Hypothalamus (tissue), 51 donors: ENCODE data around the gene PLXDC1.

Source experiments
- DNase-seq, 51 donors: peaks; one replicate each; lab custom pipeline; 2025; lab: John Stamatoyannopoulos, UW

PLXDC1 gene

GRCh38 chr17:39151150-39151942, at the start of gene PLXDC1:
Gene PLXDC1, minus strand, starts transcription at chr17:39151637. Its CDS starts 200 bp downstream, at chr17:39151437.
- DNase-seq = peak in 2 of 51 donors; percentile 14 to 27

- no peak for DNase-seq
Measured at GRCh38 chr17:39200957-39201510, 49.6 kb upstream of the PLXDC1 start.

DNA sequence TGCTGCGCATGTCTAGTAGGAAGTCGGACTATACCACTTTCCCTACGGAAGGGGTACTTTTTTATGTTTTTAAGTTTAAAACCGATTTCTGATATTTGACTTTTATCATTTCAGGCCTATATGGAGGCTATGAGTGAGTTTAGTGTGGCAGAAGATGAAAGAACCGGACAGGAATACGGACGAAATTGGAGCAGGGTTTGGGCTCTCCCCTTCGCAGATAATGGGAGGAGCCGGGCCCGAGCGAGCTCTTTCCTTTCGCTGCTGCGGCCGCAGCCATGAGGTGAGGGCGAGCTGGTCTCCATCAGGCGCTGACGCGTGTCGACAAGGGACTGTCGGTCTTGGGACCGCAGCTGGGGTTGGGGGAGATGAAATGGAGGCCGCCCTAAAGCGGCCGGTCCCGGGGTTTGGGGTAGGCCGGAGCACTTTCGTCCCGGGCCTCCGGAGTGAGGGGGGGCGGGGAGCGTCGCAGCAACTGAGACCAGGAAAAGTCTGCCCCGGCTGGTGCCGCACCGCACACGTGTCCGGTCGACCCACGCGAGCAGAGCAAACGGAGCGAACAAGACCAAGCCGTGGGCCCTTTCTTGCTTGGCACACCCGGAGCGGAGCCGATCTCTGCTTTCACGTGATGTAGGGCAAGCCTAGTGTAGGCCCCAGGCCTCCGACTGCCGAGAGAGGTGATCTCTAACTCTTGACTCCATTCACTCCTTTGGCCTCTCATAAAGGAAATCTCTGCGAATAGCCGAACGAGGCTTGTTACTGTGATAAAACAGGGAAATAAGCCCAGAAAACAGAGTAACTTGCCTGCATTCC, 48.8 kb upstream of the PLXDC1 start, which contains the start of gene RPL19:
RPL19 (plus strand) TSS at position 214 of the 810 bp plus-strand sequence; CDS start at position 276, 62 bp downstream.
- DNase-seq = peak; percentile 39 to 99 (median 71)

DNA sequence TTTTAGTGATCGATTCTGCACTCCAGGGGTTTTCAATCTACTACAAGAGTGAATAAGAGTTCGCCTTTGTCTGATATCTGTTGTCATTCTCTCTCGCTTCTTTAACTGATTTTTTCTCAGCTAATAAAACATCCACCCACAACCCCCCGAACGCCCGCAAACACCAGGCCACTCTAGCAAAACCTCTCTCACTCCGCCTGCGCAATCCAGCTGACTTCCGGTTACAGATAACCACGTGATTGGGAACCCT, 48.3 kb upstream of the PLXDC1 start:
- peak in 46 of 51 donors; percentile 25 to 99 (median 79) for DNase-seq

- DNase-seq = no peak
Measured at GRCh38 chr17:39198186-39198566, 46.7 kb upstream of the PLXDC1 start.

- peak in 49 of 51 donors; percentile 17 to 82 (median 59) for DNase-seq
Measured at GRCh38 chr17:39197380-39198185, 46.1 kb upstream of the PLXDC1 start, which contains the start of gene CACNB1. Gene CACNB1, minus strand, starts transcription at chr17:39197669. Its CDS starts 174 bp downstream, at chr17:39197495.

DNA sequence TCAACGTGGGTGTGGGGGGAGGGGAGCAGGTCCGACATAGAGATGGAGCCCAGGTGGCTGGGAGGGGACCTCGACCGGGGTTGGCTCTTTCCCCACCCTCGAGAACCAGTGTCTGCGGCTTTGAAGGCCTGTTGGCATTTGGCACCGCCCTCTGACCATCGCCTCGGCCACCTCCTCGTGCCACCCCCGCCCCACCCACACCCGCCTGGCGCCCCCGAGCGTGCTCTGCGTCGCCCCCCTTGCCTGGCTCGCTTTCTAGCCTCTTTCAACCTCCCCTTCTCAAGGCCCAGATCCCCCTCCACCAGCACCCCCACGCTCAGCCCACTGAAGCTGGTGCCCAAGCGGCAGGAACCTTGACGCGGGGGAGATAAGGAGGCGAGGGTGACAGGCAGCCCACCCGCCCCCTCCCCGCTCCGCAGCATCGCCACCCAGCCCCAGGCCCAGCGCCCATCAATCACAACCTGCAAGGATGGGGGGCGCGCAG, 45.4 kb upstream of the PLXDC1 start:
- peak in 15 of 51 donors; percentile 7 to 55 (median 26) for DNase-seq

GRCh38 chr17:39196241-39196807, 44.9 kb upstream of the PLXDC1 start:
- peak in 2 of 51 donors; percentile 8 to 28 for DNase-seq

DNA sequence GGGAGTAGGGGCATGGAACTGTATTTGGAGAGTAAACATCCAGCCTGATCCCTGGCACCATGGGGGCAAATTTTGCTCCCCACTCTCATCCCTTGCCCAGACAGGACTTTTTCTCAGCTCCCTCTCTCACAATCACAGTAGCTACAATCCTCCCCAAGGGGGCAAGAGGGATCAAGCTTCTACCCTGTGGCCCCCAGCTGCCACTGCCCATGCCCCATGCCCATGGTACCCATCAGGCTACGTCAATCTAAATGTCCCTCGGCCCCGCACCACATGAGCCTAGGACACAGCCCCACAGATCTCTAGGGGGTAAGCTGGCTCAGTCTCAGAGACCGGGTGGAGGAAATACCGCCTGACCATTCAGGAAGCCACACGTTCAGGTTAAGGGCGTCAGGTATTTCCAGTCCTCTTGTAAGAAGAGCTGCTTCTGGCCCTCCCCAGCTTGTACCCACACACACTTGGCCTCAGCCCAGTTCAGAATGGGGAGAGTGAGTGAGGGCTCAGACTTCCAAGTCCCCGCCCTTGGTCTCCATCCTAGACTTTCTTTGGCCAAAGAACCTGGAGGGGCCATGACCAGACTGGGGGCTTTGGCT, 44.2 kb upstream of the PLXDC1 start:
- DNase-seq = peak in 7 of 51 donors; percentile 9 to 58 (median 38)

DNA sequence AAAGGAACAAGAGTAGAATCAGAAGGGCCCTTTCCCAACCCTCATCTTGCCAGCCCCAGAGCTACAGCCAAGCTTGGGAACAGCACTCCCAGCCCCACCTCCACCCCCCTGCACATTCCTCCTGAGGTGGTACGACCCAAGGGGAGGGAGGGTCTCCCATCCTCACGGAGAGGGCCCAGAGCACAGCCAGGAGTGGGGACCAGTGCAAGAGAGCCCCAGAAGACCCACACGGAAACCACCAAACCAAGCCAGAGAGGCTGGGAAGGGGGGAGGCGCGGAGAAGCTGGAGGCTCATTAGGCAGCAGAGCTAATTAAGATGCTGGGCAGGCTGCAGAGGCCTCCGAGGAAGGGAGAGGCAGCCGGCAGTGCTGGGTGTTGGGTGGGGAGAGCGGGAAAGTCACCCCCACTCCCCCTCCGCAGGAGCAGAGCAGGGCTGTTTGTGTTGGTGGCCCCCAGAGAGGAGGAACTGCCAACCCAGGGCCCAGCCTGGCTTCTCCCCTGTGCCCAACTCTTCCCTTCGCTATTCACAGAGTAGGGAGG, 43.6 kb upstream of the PLXDC1 start:
- peak in 33 of 51 donors; percentile 19 to 74 (median 49) for DNase-seq

GRCh38 chr17:39194089-39194984, 42.9 kb upstream of the PLXDC1 start:
- DNase-seq = peak in 45 of 51 donors; percentile 20 to 83 (median 64)

- DNase-seq = no peak
Measured at GRCh38 chr17:39193346-39193745, 41.9 kb upstream of the PLXDC1 start.

DNA sequence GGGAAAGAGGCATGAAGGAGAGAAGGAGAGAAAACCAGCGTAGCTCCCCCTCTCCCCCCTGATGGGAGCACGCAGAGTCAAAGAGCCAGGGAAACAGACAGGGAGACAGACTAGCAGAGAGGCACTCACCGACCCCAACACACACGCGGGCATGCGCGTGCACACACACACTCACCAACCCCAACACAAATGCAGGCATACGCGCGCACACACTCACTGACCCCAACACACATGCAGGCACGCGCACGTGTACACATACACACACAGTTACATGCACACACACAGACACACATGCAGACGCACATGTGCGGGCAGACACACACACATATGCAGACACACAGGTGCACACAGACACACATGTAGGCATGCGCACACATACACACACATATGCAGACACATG, 41.5 kb upstream of the PLXDC1 start:
- no peak for DNase-seq

GRCh38 chr17:39191750-39192510, 40.5 kb upstream of the PLXDC1 start:
- no peak for DNase-seq

GRCh38 chr17:39187152-39187830, 35.9 kb upstream of the PLXDC1 start:
- no peak for DNase-seq

- DNase-seq = no peak
Measured at GRCh38 chr17:39186481-39187002, 35.1 kb upstream of the PLXDC1 start.

GRCh38 chr17:39183720-39184119, 32.3 kb upstream of the PLXDC1 start:
- DNase-seq = no peak
